ENCODE results near the gene PLPPR1.

Gene PLPPR1

GRCh38 chr9:101092922-101093321 lies 64.4 kb downstream of the PLPPR1 start:
- TF ChIP-seq CTCF (IDR thresholded peaks at IDR 0.05; ENCODE audit: low read depth, low read length): no peak
- no peak for DNase-seq (ENCODE audit: extremely low read depth, low read depth)

GRCh38 chr9:101093620-101094019 lies 65.1 kb downstream of the PLPPR1 start:
- DNase-seq (ENCODE audit: extremely low read depth, low read depth): no peak
- TF ChIP-seq CTCF (IDR thresholded peaks at IDR 0.05; ENCODE audit: low read depth, low read length): no peak

GRCh38 chr9:101094686-101095085 lies 66.2 kb downstream of the PLPPR1 start:
- TF ChIP-seq CTCF (IDR thresholded peaks at IDR 0.05; ENCODE audit: low read depth, low read length): no peak
- no peak for DNase-seq (ENCODE audit: extremely low read depth, low read depth)

GRCh38 chr9:101097210-101097609 lies 68.7 kb downstream of the PLPPR1 start:
- no peak for TF ChIP-seq CTCF (IDR thresholded peaks at IDR 0.05; ENCODE audit: low read depth, low read length)
- no peak for DNase-seq (ENCODE audit: extremely low read depth, low read depth)

GRCh38 chr9:101098392-101098791 lies 69.9 kb downstream of the PLPPR1 start:
- no peak for DNase-seq (ENCODE audit: extremely low read depth, low read depth)
- no peak for TF ChIP-seq CTCF (IDR thresholded peaks at IDR 0.05; ENCODE audit: low read depth, low read length)

GRCh38 chr9:101114317-101114716 lies 85.8 kb downstream of the PLPPR1 start:
- TF ChIP-seq CTCF (IDR thresholded peaks at IDR 0.05; ENCODE audit: low read depth, low read length): no peak
- no peak for DNase-seq (ENCODE audit: extremely low read depth, low read depth)

GRCh38 chr9:101115102-101115501 lies 86.6 kb downstream of the PLPPR1 start:
- TF ChIP-seq CTCF (IDR thresholded peaks at IDR 0.05; ENCODE audit: low read depth, low read length): no peak
- no peak for DNase-seq (ENCODE audit: extremely low read depth, low read depth)
